GM23338 (cell line): ENCODE data around the gene HACD2. TPM values are rescaled to one million over a fixed set of nuclear protein-coding genes. Genes with fewer than 3 reads are reported as not detected.

Experiments
- ATAC-seq: fragments of 200-7000 bp; cut with Tn5 transposase; 3 replicates; pipeline ENCODE4 v1.9.1; 2020
- DNase-seq: peaks from one replicate; pipeline ENCODE4 v3.0.0-alpha.2; 2015; ENCODE audit warnings: low spot score
- H2AFZ ChIP-seq: fragments of 200-600 bp; sonication (generic); 2 replicates; pipeline ENCODE4 v1.8.0; 2016; ENCODE audit warnings: antibody characterized with exemption, mild to moderate bottlenecking, moderate library complexity
- H3F3A ChIP-seq: fragments of 200-600 bp; sonication (generic); replicated peaks from 2 replicates; pipeline ENCODE4 v1.8.0; 2017; ENCODE audit warnings: antibody characterized with exemption, mixed run types, low read depth
- H3K27ac ChIP-seq: fragments of 200-600 bp; sonication (generic); 2 replicates; pipeline ENCODE4 v1.6.1; 2016; ENCODE audit warnings: low read depth
- H3K27me3 ChIP-seq: fragments of 200-600 bp; sonication (generic); 2 replicates; pipeline ENCODE4 v1.8.0; 2016; ENCODE audit warnings: mild to moderate bottlenecking, mixed run types, moderate library complexity; ENCODE audit not compliant: insufficient read depth
- H3K36me3 ChIP-seq: fragments of 200-600 bp; sonication (generic); 2 replicates; pipeline ENCODE4 v1.8.0; 2016; ENCODE audit warnings: mild to moderate bottlenecking; ENCODE audit not compliant: insufficient read depth
- H3K4me1 ChIP-seq: fragments of 200-600 bp; sonication (generic); 2 replicates; pipeline ENCODE4 v1.8.0; 2016; ENCODE audit warnings: mild to moderate bottlenecking, moderate library complexity; ENCODE audit not compliant: insufficient read depth
- H3K4me2 ChIP-seq: fragments of 200-600 bp; sonication (generic); 2 replicates; pipeline ENCODE4 v1.7.1; 2017; ENCODE audit warnings: mixed run types
- H3K4me3 ChIP-seq: fragments of 200-600 bp; sonication (generic); 2 replicates; pipeline ENCODE4 v1.6.1; 2016; ENCODE audit warnings: mixed run types
- H3K79me2 ChIP-seq: fragments of 200-600 bp; sonication (generic); replicated peaks from 2 replicates; pipeline ENCODE4 v1.8.0; 2017; ENCODE audit warnings: mild to moderate bottlenecking; ENCODE audit not compliant: insufficient read depth
- H3K9me2 ChIP-seq: fragments of 200-600 bp; sonication (generic); 2 replicates; pipeline ENCODE4 v1.8.0; 2017; ENCODE audit not compliant: insufficient read depth
- H4K20me1 ChIP-seq: fragments of 200-600 bp; sonication (generic); replicated peaks from 2 replicates; pipeline ENCODE4 v1.8.0; 2017; ENCODE audit warnings: mild to moderate bottlenecking; ENCODE audit not compliant: insufficient read depth
- H3K27ac Mint-ChIP-seq: 2 replicates; pipeline ENCODE4 v1.8.0; 2020; ENCODE audit warnings: inconsistent platforms, mild to moderate bottlenecking, moderate library complexity, mixed read lengths
- H3K27me3 Mint-ChIP-seq: 3 replicates; pipeline ENCODE4 v1.8.0; 2022; ENCODE audit warnings: low read depth, mild to moderate bottlenecking, moderate library complexity, mixed read lengths, inconsistent platforms; ENCODE audit not compliant: insufficient read depth, poor library complexity
- H3K36me3 Mint-ChIP-seq: 3 replicates; pipeline ENCODE4 v1.8.0; 2021; ENCODE audit warnings: low read depth, mild to moderate bottlenecking, inconsistent platforms, moderate library complexity, mixed read lengths
- H3K4me1 Mint-ChIP-seq: 3 replicates; pipeline ENCODE4 v1.8.0; 2020; ENCODE audit warnings: mild to moderate bottlenecking, inconsistent platforms, mixed read lengths
- H3K4me3 Mint-ChIP-seq: 3 replicates; pipeline ENCODE4 v1.8.0; 2021; ENCODE audit warnings: moderate library complexity, mild to moderate bottlenecking, inconsistent platforms, mixed read lengths
- H3K9me3 Mint-ChIP-seq: 3 replicates; pipeline ENCODE4 v1.8.0; 2020; ENCODE audit warnings: moderate library complexity, mild to moderate bottlenecking, inconsistent platforms, mixed read lengths
- CREB1 ChIP-seq: fragments of 250-450 bp; sonication (Bioruptor Pico); IDR thresholded peaks from 2 replicates; pipeline ENCODE4 v1.5.0; 2020; ENCODE audit warnings: low read depth, mild to moderate bottlenecking, moderate library complexity
- EZH2 ChIP-seq: fragments of 200-600 bp; sonication (generic); IDR thresholded peaks from one replicate; pipeline ENCODE4 v1.8.0; 2017; ENCODE audit warnings: antibody characterized with exemption, mild to moderate bottlenecking, low read depth; ENCODE audit not compliant: unreplicated experiment
- EZH2phosphoT487 ChIP-seq: fragments of 200-600 bp; sonication (generic); IDR thresholded peaks from one replicate; pipeline ENCODE4 v1.8.1; 2018; ENCODE audit warnings: antibody characterized with exemption; ENCODE audit not compliant: unreplicated experiment
- JUNB ChIP-seq: IDR thresholded peaks from one replicate; pipeline ENCODE4 v1.6.1; 2016; ENCODE audit warnings: antibody characterized with exemption; ENCODE audit not compliant: unreplicated experiment
- NANOG ChIP-seq: IDR thresholded peaks from 2 replicates; pipeline ENCODE4 v1.6.1; 2016; ENCODE audit warnings: antibody characterized with exemption, borderline replicate concordance
- POLR2AphosphoS5 ChIP-seq: IDR thresholded peaks from 2 replicates; pipeline ENCODE4 v1.6.1; 2016; ENCODE audit warnings: antibody characterized with exemption, low read depth
- STAT1 ChIP-seq: IDR thresholded peaks from one replicate; pipeline ENCODE4 v1.6.1; 2016; ENCODE audit warnings: antibody characterized with exemption; ENCODE audit not compliant: unreplicated experiment
- ZNF114 ChIP-seq: fragments of 250-450 bp; sonication (Bioruptor Pico); IDR thresholded peaks from 2 replicates; pipeline ENCODE4 v1.5.0; 2020; ENCODE audit warnings: mild to moderate bottlenecking, moderate library complexity
- ZNF331 ChIP-seq: fragments of 250-450 bp; sonication (Bioruptor Pico); IDR thresholded peaks from 2 replicates; pipeline ENCODE4 v1.5.0; 2020; ENCODE audit warnings: low read depth, mild to moderate bottlenecking, moderate library complexity
- polyA plus RNA-seq: library from polyadenylated mRNA; unstranded; fragments of >200 nt; fragmentation: Nextera tagmentation; extraction: Ambion mirVana; gene quantifications from 2 replicates; pipeline ENCODE4 v1.2.1, GENCODE V29; 2016
- total RNA-seq: library from RNA; depleted of rRNA; stranded (reverse); fragments of >200 nt; shearing (Covaris generic); gene quantifications from 2 replicates; pipeline ENCODE4 v1.2.3, GENCODE V29; 2014
- TF ChIP-seq, protein P1 (sequence below), 2 experiments: fragments of 200-600 bp in 1 of 2; sonication (generic) in 1 of 2; conservative IDR thresholded peaks; 2 replicates each; pipeline versions ENCODE4 v1.5.1 to v1.6.1; 2016 to 2017; ENCODE audit warnings: antibody characterized with exemption in 2 of 2, low read depth in 2 of 2, mild to moderate bottlenecking in 2 of 2, moderate library complexity in 1 of 2
- TF ChIP-seq, protein P2 (sequence below): IDR thresholded peaks from 2 replicates; pipeline ENCODE4 v1.6.1; 2016; ENCODE audit warnings: antibody characterized with exemption
- TF ChIP-seq, protein P3 (sequence below): fragments of 250-450 bp; sonication (Bioruptor Pico); IDR thresholded peaks from 2 replicates; pipeline ENCODE4 v1.5.0; 2020; ENCODE audit warnings: mild to moderate bottlenecking, moderate library complexity
- TF ChIP-seq, protein P4 (sequence below): IDR thresholded peaks from one replicate; pipeline ENCODE4 v1.6.1; 2018; ENCODE audit warnings: antibody characterized with exemption; ENCODE audit not compliant: unreplicated experiment

Gene HACD2
- total and polyA plus RNA-seq, 2 experiments from 2014 or later, result 13.4 to 31.5 TPM

DNA sequence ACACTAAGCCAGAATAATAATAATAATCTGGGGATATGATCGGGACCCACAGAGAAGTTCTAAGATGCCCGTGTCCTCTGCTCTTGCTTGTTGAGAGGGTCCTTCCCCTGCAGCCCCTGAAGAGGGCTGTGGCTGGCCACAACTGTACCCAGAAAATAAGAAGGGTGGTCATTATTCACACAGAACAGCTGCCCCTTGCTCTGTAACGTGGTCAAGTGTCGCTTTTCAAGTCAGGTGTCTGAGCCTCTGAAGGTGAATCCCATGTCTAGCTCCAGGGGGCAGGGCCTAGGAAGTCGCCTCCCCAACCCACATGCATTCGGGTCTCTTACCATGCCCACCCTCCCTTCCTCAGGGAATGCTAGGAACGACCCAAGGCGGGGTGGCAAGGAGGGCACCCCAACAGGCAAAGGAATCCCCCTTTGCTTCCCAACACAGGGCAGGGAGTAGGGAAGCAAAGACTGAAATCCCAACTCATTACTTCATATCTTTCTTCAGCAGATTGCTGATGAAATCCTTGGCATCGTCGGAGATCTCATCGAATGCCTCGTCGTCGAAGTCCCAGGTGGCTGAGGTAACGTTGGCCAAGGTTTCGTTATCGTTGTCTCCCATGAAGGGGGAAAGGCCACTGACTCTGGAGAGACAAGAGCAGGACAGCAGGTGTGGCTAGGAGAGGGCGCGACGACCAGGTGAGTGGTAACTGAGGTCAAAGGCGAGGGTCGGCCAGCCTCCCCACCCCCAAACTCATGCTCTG is 44.3 kb upstream of the HACD2 start:
- no peak for TF ChIP-seq EZH2phosphoT487
- TF ChIP-seq, protein P1, sequence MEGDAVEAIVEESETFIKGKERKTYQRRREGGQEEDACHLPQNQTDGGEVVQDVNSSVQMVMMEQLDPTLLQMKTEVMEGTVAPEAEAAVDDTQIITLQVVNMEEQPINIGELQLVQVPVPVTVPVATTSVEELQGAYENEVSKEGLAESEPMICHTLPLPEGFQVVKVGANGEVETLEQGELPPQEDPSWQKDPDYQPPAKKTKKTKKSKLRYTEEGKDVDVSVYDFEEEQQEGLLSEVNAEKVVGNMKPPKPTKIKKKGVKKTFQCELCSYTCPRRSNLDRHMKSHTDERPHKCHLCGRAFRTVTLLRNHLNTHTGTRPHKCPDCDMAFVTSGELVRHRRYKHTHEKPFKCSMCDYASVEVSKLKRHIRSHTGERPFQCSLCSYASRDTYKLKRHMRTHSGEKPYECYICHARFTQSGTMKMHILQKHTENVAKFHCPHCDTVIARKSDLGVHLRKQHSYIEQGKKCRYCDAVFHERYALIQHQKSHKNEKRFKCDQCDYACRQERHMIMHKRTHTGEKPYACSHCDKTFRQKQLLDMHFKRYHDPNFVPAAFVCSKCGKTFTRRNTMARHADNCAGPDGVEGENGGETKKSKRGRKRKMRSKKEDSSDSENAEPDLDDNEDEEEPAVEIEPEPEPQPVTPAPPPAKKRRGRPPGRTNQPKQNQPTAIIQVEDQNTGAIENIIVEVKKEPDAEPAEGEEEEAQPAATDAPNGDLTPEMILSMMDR (conservative IDR thresholded peaks at IDR 0.05; ENCODE audit: low read depth in 2 of 2), result no peak
- TF ChIP-seq, protein P2, sequence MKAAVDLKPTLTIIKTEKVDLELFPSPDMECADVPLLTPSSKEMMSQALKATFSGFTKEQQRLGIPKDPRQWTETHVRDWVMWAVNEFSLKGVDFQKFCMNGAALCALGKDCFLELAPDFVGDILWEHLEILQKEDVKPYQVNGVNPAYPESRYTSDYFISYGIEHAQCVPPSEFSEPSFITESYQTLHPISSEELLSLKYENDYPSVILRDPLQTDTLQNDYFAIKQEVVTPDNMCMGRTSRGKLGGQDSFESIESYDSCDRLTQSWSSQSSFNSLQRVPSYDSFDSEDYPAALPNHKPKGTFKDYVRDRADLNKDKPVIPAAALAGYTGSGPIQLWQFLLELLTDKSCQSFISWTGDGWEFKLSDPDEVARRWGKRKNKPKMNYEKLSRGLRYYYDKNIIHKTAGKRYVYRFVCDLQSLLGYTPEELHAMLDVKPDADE, result no peak
- TF ChIP-seq ZNF331 (CRISPR knock-in tag), result no peak
- no peak for TF ChIP-seq CREB1
- TF ChIP-seq, protein P3, sequence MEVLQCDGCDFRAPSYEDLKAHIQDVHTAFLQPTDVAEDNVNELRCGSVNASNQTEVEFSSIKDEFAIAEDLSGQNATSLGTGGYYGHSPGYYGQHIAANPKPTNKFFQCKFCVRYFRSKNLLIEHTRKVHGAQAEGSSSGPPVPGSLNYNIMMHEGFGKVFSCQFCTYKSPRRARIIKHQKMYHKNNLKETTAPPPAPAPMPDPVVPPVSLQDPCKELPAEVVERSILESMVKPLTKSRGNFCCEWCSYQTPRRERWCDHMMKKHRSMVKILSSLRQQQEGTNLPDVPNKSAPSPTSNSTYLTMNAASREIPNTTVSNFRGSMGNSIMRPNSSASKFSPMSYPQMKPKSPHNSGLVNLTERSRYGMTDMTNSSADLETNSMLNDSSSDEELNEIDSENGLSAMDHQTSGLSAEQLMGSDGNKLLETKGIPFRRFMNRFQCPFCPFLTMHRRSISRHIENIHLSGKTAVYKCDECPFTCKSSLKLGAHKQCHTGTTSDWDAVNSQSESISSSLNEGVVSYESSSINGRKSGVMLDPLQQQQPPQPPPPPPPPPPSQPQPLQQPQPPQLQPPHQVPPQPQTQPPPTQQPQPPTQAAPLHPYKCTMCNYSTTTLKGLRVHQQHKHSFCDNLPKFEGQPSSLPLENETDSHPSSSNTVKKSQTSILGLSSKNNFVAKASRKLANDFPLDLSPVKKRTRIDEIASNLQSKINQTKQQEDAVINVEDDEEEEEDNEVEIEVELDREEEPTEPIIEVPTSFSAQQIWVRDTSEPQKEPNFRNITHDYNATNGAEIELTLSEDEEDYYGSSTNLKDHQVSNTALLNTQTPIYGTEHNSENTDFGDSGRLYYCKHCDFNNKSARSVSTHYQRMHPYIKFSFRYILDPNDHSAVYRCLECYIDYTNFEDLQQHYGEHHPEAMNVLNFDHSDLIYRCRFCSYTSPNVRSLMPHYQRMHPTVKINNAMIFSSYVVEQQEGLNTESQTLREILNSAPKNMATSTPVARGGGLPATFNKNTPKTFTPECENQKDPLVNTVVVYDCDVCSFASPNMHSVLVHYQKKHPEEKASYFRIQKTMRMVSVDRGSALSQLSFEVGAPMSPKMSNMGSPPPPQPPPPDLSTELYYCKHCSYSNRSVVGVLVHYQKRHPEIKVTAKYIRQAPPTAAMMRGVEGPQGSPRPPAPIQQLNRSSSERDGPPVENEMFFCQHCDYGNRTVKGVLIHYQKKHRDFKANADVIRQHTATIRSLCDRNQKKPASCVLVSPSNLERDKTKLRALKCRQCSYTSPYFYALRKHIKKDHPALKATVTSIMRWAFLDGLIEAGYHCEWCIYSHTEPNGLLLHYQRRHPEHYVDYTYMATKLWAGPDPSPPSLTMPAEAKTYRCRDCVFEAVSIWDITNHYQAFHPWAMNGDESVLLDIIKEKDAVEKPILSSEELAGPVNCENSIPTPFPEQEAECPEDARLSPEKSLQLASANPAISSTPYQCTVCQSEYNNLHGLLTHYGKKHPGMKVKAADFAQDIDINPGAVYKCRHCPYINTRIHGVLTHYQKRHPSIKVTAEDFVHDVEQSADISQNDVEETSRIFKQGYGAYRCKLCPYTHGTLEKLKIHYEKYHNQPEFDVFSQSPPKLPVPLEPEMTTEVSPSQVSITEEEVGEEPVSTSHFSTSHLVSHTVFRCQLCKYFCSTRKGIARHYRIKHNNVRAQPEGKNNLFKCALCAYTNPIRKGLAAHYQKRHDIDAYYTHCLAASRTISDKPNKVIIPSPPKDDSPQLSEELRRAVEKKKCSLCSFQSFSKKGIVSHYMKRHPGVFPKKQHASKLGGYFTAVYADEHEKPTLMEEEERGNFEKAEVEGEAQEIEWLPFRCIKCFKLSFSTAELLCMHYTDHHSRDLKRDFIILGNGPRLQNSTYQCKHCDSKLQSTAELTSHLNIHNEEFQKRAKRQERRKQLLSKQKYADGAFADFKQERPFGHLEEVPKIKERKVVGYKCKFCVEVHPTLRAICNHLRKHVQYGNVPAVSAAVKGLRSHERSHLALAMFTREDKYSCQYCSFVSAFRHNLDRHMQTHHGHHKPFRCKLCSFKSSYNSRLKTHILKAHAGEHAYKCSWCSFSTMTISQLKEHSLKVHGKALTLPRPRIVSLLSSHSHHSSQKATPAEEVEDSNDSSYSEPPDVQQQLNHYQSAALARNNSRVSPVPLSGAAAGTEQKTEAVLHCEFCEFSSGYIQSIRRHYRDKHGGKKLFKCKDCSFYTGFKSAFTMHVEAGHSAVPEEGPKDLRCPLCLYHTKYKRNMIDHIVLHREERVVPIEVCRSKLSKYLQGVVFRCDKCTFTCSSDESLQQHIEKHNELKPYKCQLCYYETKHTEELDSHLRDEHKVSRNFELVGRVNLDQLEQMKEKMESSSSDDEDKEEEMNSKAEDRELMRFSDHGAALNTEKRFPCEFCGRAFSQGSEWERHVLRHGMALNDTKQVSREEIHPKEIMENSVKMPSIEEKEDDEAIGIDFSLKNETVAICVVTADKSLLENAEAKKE, result no peak
- TF ChIP-seq JUNB, result no peak
- TF ChIP-seq ZNF114 (CRISPR knock-in tag), result no peak
- no peak for TF ChIP-seq EZH2
- TF ChIP-seq POLR2AphosphoS5, result no peak
- no peak for TF ChIP-seq STAT1
- no peak for TF ChIP-seq NANOG
- TF ChIP-seq, protein P4, sequence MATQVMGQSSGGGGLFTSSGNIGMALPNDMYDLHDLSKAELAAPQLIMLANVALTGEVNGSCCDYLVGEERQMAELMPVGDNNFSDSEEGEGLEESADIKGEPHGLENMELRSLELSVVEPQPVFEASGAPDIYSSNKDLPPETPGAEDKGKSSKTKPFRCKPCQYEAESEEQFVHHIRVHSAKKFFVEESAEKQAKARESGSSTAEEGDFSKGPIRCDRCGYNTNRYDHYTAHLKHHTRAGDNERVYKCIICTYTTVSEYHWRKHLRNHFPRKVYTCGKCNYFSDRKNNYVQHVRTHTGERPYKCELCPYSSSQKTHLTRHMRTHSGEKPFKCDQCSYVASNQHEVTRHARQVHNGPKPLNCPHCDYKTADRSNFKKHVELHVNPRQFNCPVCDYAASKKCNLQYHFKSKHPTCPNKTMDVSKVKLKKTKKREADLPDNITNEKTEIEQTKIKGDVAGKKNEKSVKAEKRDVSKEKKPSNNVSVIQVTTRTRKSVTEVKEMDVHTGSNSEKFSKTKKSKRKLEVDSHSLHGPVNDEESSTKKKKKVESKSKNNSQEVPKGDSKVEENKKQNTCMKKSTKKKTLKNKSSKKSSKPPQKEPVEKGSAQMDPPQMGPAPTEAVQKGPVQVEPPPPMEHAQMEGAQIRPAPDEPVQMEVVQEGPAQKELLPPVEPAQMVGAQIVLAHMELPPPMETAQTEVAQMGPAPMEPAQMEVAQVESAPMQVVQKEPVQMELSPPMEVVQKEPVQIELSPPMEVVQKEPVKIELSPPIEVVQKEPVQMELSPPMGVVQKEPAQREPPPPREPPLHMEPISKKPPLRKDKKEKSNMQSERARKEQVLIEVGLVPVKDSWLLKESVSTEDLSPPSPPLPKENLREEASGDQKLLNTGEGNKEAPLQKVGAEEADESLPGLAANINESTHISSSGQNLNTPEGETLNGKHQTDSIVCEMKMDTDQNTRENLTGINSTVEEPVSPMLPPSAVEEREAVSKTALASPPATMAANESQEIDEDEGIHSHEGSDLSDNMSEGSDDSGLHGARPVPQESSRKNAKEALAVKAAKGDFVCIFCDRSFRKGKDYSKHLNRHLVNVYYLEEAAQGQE, result no peak
- peaks cover 19% of the 10 kb centered on the region for H3K4me1 ChIP-seq
- no peak for DNase-seq
- no peaks in the 10 kb centered on the region for H3K79me2 ChIP-seq
- no peaks in the 10 kb centered on the region; the same call in 1 of the 2 replicates for H3F3A ChIP-seq
- ATAC-seq, result no peak
- H3K27ac ChIP-seq, result no peak overlapping the region
- H3K27me3 ChIP-seq, result no peaks in the 10 kb centered on the region
- no peak overlapping the region for H3K4me2 ChIP-seq
- Mint-ChIP-seq H3K27me3 (peaks cover 4% of the 10 kb centered on the region), H3K36me3 (peaks cover 3% of the 10 kb centered on the region; the same call in 2 of the 3 replicates), H3K27ac (no peak overlapping the region), H3K4me1 (peaks cover 24% of the 10 kb centered on the region), H3K4me3 (no peak overlapping the region), H3K9me3 (no peaks in the 10 kb centered on the region; the same call in 2 of the 3 replicates)
- H3K4me3 ChIP-seq, result no peak overlapping the region
- H4K20me1 ChIP-seq, result no peaks in the 10 kb centered on the region
- no peaks in the 10 kb centered on the region for H3K9me2 ChIP-seq
- no peaks in the 10 kb centered on the region for H3K36me3 ChIP-seq
- no peak overlapping the region for H2AFZ ChIP-seq
